Neuron (in vitro differentiated cells): Measurements from ENCODE around the gene MARCHF10.

Experiments
- H2AFZ ChIP-seq: one replicate; pipeline ENCODE4 v1.6.1; 2013; ENCODE audit warnings: low read depth, mild to moderate bottlenecking, inconsistent platforms, low read length, moderate library complexity
- H3K27me3 ChIP-seq: one replicate; pipeline ENCODE4 v1.6.1; 2013; ENCODE audit warnings: low read length; ENCODE audit not compliant: insufficient read depth
- H3K36me3 ChIP-seq: one replicate; pipeline ENCODE4 v1.6.1; 2013; ENCODE audit warnings: low read length; ENCODE audit not compliant: insufficient read depth
- H3K4me1 ChIP-seq: one replicate; pipeline ENCODE4 v1.6.1; 2013; ENCODE audit warnings: low read length; ENCODE audit not compliant: insufficient read depth
- H3K4me3 ChIP-seq: 2 replicates; pipeline ENCODE4 v1.5.1; 2013; ENCODE audit warnings: mild to moderate bottlenecking, low read length, moderate library complexity
- H3K9me3 ChIP-seq: one replicate; pipeline ENCODE4 v1.6.1; 2013; ENCODE audit warnings: low read length

MARCHF10 gene

DNA sequence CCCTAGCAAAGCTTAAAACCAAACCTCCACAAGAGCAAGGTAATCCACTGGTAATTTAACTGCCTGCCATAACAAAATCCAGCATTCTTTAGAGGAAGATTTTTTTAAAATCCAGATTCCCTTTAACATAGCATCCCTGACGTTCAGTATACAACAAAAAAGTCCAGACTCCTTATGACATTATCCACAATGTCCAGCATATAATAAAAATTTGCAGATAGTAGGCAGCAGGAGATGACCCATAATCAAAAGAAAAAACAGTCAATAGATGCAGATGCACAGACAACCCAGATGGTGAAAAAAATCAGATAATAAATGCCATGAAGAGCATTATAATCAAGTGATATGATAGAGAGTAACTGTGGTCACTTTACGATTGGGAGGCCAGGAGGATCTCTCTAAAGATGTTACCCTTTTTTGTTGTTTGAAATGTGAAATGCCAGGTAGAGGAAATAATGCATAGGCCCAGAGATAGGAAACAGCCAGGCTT lies 147.4 kb downstream of the MARCHF10 start:
- H3K4me3 ChIP-seq, result no peak overlapping the region
- H3K4me1 ChIP-seq, result peaks cover 16% of the 10 kb centered on the region
- no peaks in the 10 kb centered on the region for H3K27me3 ChIP-seq
- peaks cover 1% of the 10 kb centered on the region for H3K9me3 ChIP-seq
- H3K36me3 ChIP-seq, result peaks cover 12% of the 10 kb centered on the region
- no peak overlapping the region for H2AFZ ChIP-seq

GRCh38 chr17:62658136-62658920 lies 149.8 kb downstream of the MARCHF10 start:
- H3K36me3 ChIP-seq, result peaks cover 5% of the 10 kb centered on the region
- H3K4me1 ChIP-seq, result peaks cover 31% of the 10 kb centered on the region
- no peak overlapping the region for H2AFZ ChIP-seq
- H3K9me3 ChIP-seq, result peaks cover 1% of the 10 kb centered on the region
- no peaks in the 10 kb centered on the region for H3K27me3 ChIP-seq
- H3K4me3 ChIP-seq, result no peak overlapping the region

DNA sequence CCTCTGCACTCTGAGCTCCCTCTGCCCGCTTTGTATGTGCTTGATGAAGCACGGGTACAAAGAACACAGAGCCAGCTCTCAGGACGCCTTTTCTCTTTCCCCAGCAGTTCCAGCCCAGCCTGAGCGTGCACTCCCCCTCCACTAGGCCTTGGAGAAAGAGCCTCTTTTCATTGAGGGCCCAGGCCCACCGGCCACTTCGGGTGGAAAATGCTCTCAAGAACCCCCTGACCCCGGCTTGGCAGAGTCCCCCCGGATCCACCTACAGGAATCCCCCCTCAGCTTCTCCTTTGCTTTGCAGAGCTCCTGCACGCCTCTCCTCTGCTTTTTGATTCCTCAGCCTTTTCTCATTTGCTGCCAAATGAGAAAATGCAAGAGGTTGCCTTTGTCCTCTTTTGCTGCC lies 150.4 kb downstream of the MARCHF10 start:
- no peak overlapping the region for H2AFZ ChIP-seq
- H3K4me1 ChIP-seq, result peaks cover 36% of the 10 kb centered on the region
- peaks cover 5% of the 10 kb centered on the region for H3K36me3 ChIP-seq
- H3K9me3 ChIP-seq, result peaks cover 1% of the 10 kb centered on the region
- no peaks in the 10 kb centered on the region for H3K27me3 ChIP-seq
- H3K4me3 ChIP-seq, result no peak overlapping the region

DNA sequence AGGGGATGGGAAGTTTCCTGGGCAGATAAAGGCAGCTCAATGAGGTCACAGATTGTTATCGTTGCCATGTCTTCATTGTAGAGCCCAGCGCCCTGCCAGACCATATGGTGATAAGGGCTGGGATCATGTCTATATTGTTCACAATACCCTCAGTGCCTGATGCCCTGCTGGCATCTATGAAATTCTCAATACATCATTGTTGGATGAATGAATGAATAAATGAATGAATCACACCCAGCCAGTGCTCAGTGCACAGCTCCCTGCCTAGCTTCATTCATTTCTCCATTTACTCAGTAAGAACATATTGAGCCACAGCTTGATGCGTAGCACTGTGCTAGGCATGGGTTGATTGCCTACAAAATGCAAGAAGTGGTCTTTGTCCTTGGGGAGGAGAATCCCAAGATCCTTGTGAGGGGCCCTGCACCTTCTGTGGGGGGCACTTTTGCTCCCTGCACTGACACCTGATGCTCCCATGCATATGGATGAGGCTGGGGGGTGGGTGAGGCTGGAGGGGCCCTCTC lies 150.9 kb downstream of the MARCHF10 start:
- H3K4me1 ChIP-seq, result peaks cover 40% of the 10 kb centered on the region
- peaks cover 1% of the 10 kb centered on the region for H3K9me3 ChIP-seq
- H3K4me3 ChIP-seq, result no peak overlapping the region
- H2AFZ ChIP-seq, result no peak overlapping the region
- peaks cover 5% of the 10 kb centered on the region for H3K36me3 ChIP-seq
- H3K27me3 ChIP-seq, result no peaks in the 10 kb centered on the region

DNA sequence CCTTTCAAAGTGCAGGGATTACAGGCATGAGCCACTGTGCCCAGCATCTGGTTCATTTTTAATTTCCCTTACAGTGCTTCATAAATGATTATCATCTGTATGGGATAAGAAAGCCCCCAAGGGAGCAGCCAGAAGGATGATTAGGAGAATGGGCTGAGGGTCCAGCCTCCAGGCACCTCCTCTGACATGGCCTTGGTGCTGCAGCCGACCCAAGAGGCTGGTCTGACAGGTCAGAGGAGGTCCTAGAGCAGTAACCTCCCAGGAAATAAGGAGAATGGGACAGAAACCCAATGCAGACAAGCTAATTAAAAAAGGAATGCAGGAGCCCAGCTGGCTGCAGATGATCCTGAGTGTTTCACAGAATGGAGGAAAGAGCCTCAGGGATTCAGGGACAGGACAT lies 151.7 kb downstream of the MARCHF10 start:
- H3K4me1 ChIP-seq, result peaks cover 44% of the 10 kb centered on the region
- peaks cover 1% of the 10 kb centered on the region for H3K9me3 ChIP-seq
- no peak overlapping the region for H2AFZ ChIP-seq
- H3K27me3 ChIP-seq, result no peaks in the 10 kb centered on the region
- H3K4me3 ChIP-seq, result no peak overlapping the region
- H3K36me3 ChIP-seq, result peaks cover 5% of the 10 kb centered on the region

- Histone ChIP-seq H2AFZ (no peak overlapping the region), H3K4me1 (peaks cover 44% of the 10 kb centered on the region), H3K27me3 (no peaks in the 10 kb centered on the region), H3K9me3 (peaks cover 1% of the 10 kb centered on the region), H3K4me3 (no peak overlapping the region), H3K36me3 (peaks cover 5% of the 10 kb centered on the region)
Measured at GRCh38 chr17:62655656-62656055, 152.5 kb downstream of the MARCHF10 start.

DNA sequence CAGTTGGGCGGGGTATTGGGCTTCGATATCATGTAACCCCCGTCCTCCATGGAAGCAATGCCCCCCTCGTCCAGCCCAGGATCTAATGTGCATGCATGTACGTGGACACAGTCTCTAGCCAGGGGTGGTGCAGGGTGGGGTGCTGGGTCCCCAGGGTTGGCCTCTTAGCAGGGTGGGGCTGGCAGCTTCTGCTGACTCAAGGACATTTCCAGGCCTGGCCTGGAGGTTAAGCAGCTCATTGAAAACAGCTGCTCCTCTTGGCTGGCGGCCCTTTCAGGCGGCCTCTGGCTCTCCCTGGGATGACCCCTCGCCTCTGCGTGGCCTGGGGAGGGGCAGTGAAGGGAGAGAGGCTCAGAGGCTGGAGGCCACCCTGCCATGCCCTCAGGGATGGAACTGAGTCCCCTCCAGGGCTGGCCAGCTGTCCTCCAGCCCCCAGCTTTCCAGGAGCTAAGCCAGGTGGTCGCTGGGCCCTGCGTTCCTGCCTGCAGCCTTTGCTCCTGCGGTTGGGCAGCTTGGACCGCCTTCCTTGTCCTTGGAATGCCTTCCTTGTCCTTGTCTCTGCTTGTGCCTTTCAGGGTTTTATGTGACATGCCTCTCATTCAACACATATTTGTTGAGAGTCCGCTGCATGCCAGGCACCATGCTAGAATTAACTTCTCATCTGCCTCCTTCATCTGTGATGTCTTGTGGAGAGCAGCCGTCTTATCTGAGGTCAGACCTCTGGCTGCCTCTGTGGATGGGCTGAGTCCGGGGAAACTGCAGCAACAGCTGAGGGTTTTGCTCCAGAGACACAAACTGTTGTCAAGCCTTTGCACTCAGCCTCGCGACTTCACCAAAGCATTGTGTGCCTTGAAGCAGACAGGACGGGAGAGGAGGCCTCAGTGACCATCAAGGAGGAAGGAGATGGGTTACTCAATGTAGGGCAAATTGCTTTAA lies 154.0 kb downstream of the MARCHF10 start:
- peaks cover 44% of the 10 kb centered on the region for H3K4me1 ChIP-seq
- no peak overlapping the region for H2AFZ ChIP-seq
- H3K9me3 ChIP-seq, result no peaks in the 10 kb centered on the region
- peak overlapping the region; percentile 15 for H3K4me3 ChIP-seq
- peaks cover 5% of the 10 kb centered on the region for H3K36me3 ChIP-seq
- H3K27me3 ChIP-seq, result no peaks in the 10 kb centered on the region

GRCh38 chr17:62653002-62653825 lies 154.9 kb downstream of the MARCHF10 start:
- Histone ChIP-seq H3K4me1 (peaks cover 43% of the 10 kb centered on the region), H3K36me3 (peaks cover 3% of the 10 kb centered on the region), H3K4me3 (peak overlapping the region; percentile 27), H2AFZ (no peak overlapping the region), H3K27me3 (no peaks in the 10 kb centered on the region), H3K9me3 (no peaks in the 10 kb centered on the region)

GRCh38 chr17:62652251-62653001 lies 155.7 kb downstream of the MARCHF10 start:
- Histone ChIP-seq H3K4me3 (peak overlapping the region; percentile 27), H2AFZ (no peak overlapping the region), H3K4me1 (peaks cover 36% of the 10 kb centered on the region), H3K27me3 (no peaks in the 10 kb centered on the region), H3K9me3 (no peaks in the 10 kb centered on the region), H3K36me3 (no peaks in the 10 kb centered on the region)
